ENCODE measurements around the gene ATP9B.

Gene ATP9B

GRCh38 chr18:79337620-79338019 is 268.4 kb downstream of the ATP9B start:
- ATAC-seq, result no peak
- TF ChIP-seq ZFP30 (CRISPR knock-in tag; IDR thresholded peaks at IDR 0.05) (no peak), RARB (CRISPR knock-in tag; IDR thresholded peaks at IDR 0.05) (no peak), CSDC2 (CRISPR knock-in tag; IDR thresholded peaks at IDR 0.05) (no peak), ZC3H10 (CRISPR knock-in tag; IDR thresholded peaks at IDR 0.05) (no peak), TOX (CRISPR knock-in tag; IDR thresholded peaks at IDR 0.05; ENCODE audit: borderline replicate concordance) (no peak), ZNF70 (CRISPR knock-in tag; IDR thresholded peaks at IDR 0.05) (no peak), PPARA (CRISPR knock-in tag; IDR thresholded peaks at IDR 0.05; ENCODE audit: borderline replicate concordance) (no peak), ISL1 (CRISPR knock-in tag; IDR thresholded peaks at IDR 0.05) (no peak)
- TF ChIP-seq, protein P1, sequence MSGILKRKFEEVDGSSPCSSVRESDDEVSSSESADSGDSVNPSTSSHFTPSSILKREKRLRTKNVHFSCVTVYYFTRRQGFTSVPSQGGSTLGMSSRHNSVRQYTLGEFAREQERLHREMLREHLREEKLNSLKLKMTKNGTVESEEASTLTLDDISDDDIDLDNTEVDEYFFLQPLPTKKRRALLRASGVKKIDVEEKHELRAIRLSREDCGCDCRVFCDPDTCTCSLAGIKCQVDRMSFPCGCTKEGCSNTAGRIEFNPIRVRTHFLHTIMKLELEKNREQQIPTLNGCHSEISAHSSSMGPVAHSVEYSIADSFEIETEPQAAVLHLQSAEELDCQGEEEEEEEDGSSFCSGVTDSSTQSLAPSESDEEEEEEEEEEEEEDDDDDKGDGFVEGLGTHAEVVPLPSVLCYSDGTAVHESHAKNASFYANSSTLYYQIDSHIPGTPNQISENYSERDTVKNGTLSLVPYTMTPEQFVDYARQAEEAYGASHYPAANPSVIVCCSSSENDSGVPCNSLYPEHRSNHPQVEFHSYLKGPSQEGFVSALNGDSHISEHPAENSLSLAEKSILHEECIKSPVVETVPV (CRISPR knock-in tag; IDR thresholded peaks at IDR 0.05), result no peak

DNA sequence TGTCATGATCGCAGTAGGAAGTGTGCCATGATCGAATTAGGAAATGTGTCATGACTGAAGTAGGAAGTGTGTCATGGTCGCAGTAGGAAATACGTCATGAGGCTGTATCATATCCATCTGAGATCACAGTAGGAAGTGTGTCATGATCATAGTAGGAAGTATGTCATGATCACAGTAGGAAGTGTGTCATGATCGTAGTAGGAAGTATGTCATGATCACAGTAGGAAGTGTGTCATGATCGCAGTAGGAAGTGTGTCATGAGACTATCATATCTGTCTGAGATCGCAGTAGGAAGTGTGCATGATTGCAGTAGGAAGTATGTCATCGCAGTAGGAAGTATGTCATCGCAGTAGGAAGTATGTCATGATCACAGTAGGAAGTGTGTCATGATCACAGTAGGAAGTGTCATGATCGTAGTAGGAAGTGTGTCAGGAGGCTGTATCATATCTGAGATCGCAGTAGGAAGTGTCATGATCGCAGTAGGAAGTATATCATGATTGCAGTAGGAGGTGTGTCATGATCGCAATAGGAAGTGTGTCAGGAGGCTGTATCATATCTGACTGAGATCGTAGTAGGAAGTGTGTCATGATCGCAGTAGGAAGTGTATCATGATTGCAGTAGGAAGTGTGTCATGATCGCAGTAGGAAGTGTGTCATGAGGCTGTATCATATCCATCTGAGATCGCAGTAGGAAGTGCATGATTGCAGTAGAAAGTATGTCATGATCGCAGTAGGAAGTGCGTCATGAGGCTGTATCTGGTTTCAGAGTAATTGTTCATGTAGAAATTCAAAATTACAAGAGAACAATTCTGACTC is 270.1 kb downstream of the ATP9B start:
- no peak for ATAC-seq
- TF ChIP-seq ZNF8 (CRISPR knock-in tag; IDR thresholded peaks at IDR 0.05), result no peak
- no peak for TF ChIP-seq ZC3H10 (CRISPR knock-in tag; IDR thresholded peaks at IDR 0.05)
- no peak for TF ChIP-seq CSDC2 (CRISPR knock-in tag; IDR thresholded peaks at IDR 0.05)
- TF ChIP-seq ZNF70 (CRISPR knock-in tag; IDR thresholded peaks at IDR 0.05), result no peak
- no peak for TF ChIP-seq PPARA (CRISPR knock-in tag; IDR thresholded peaks at IDR 0.05; ENCODE audit: borderline replicate concordance)
- no peak for TF ChIP-seq ZFP3 (CRISPR knock-in tag; IDR thresholded peaks at IDR 0.05)
- TF ChIP-seq ARNTL (CRISPR knock-in tag; IDR thresholded peaks at IDR 0.05; ENCODE audit: borderline replicate concordance, low read depth), result no peak
- TF ChIP-seq, protein P2, sequence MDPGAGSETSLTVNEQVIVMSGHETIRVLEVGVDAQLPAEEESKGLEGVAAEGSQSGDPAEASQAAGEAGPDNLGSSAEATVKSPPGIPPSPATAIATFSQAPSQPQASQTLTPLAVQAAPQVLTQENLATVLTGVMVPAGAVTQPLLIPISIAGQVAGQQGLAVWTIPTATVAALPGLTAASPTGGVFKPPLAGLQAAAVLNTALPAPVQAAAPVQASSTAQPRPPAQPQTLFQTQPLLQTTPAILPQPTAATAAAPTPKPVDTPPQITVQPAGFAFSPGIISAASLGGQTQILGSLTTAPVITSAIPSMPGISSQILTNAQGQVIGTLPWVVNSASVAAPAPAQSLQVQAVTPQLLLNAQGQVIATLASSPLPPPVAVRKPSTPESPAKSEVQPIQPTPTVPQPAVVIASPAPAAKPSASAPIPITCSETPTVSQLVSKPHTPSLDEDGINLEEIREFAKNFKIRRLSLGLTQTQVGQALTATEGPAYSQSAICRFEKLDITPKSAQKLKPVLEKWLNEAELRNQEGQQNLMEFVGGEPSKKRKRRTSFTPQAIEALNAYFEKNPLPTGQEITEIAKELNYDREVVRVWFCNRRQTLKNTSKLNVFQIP (CRISPR knock-in tag; IDR thresholded peaks at IDR 0.05; ENCODE audit: borderline replicate concordance, low read depth), result no peak
- TF ChIP-seq, protein P3, sequence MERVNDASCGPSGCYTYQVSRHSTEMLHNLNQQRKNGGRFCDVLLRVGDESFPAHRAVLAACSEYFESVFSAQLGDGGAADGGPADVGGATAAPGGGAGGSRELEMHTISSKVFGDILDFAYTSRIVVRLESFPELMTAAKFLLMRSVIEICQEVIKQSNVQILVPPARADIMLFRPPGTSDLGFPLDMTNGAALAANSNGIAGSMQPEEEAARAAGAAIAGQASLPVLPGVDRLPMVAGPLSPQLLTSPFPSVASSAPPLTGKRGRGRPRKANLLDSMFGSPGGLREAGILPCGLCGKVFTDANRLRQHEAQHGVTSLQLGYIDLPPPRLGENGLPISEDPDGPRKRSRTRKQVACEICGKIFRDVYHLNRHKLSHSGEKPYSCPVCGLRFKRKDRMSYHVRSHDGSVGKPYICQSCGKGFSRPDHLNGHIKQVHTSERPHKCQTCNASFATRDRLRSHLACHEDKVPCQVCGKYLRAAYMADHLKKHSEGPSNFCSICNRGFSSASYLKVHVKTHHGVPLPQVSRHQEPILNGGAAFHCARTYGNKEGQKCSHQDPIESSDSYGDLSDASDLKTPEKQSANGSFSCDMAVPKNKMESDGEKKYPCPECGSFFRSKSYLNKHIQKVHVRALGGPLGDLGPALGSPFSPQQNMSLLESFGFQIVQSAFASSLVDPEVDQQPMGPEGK (CRISPR knock-in tag; IDR thresholded peaks at IDR 0.05; ENCODE audit: borderline replicate concordance), result no peak
- no peak for TF ChIP-seq BACH2 (CRISPR knock-in tag; IDR thresholded peaks at IDR 0.05; ENCODE audit: borderline replicate concordance)
- no peak for TF ChIP-seq ESRRG (CRISPR knock-in tag; IDR thresholded peaks at IDR 0.05)
- TF ChIP-seq, protein P4, sequence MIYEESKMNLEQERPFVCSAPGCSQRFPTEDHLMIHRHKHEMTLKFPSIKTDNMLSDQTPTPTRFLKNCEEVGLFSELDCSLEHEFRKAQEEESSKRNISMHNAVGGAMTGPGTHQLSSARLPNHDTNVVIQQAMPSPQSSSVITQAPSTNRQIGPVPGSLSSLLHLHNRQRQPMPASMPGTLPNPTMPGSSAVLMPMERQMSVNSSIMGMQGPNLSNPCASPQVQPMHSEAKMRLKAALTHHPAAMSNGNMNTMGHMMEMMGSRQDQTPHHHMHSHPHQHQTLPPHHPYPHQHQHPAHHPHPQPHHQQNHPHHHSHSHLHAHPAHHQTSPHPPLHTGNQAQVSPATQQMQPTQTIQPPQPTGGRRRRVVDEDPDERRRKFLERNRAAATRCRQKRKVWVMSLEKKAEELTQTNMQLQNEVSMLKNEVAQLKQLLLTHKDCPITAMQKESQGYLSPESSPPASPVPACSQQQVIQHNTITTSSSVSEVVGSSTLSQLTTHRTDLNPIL (CRISPR knock-in tag; IDR thresholded peaks at IDR 0.05; ENCODE audit: low read depth), result no peak
- TF ChIP-seq OSR1 (CRISPR knock-in tag; IDR thresholded peaks at IDR 0.05), result no peak

DNA sequence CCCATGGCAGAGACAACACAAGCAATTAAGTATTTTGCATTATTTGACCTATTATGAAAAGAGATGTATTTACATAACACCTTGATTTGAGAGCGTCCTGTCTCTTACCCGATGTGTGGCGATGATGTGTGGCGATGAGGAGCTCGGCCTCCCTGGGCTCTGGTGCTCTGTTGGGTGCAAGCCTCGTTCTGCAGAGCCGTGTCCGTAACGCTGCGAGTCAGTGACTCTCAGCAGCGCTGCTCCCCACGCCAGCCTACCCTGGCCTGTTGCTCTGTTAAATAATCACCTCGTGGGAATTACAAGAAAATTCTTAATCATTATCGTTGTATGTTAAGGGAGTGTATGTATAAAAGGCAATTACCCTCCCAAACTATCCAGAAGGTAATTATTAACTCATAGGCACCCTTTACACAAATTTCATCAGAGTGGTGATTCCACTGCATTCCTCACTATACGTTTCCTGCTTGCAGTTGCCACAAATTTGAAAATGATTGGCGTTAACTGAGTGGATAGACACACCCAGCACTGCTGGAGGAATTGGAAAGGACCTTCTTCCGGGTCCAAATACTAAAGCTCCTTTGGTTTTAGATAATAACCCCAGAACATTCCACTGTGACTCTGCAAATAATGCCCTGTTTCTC is 274.5 kb downstream of the ATP9B start:
- ATAC-seq, result no peak
- TF ChIP-seq SNAI2 (CRISPR knock-in tag; IDR thresholded peaks at IDR 0.05) (no peak), ZFP30 (CRISPR knock-in tag; IDR thresholded peaks at IDR 0.05) (no peak), ZNF565 (CRISPR knock-in tag; conservative IDR thresholded peaks at IDR 0.05; ENCODE audit: low read depth) (no peak), ZNF70 (CRISPR knock-in tag; IDR thresholded peaks at IDR 0.05) (no peak), BACH2 (CRISPR knock-in tag; IDR thresholded peaks at IDR 0.05; ENCODE audit: borderline replicate concordance) (no peak), ISL1 (CRISPR knock-in tag; IDR thresholded peaks at IDR 0.05) (no peak), ARNTL (CRISPR knock-in tag; IDR thresholded peaks at IDR 0.05; ENCODE audit: borderline replicate concordance, low read depth) (no peak), PPARA (CRISPR knock-in tag; IDR thresholded peaks at IDR 0.05; ENCODE audit: borderline replicate concordance) (no peak), TOX (CRISPR knock-in tag; IDR thresholded peaks at IDR 0.05; ENCODE audit: borderline replicate concordance) (no peak), ZNF8 (CRISPR knock-in tag; IDR thresholded peaks at IDR 0.05) (no peak), ESRRG (CRISPR knock-in tag; IDR thresholded peaks at IDR 0.05) (no peak), RARB (CRISPR knock-in tag; IDR thresholded peaks at IDR 0.05) (no peak)
- TF ChIP-seq, protein P2 (CRISPR knock-in tag; IDR thresholded peaks at IDR 0.05; ENCODE audit: borderline replicate concordance, low read depth), result no peak
- TF ChIP-seq, protein P3 (CRISPR knock-in tag; IDR thresholded peaks at IDR 0.05; ENCODE audit: borderline replicate concordance), result no peak
- TF ChIP-seq, protein P1 (CRISPR knock-in tag; IDR thresholded peaks at IDR 0.05), result no peak
- TF ChIP-seq, protein P4 (CRISPR knock-in tag; IDR thresholded peaks at IDR 0.05; ENCODE audit: low read depth), result no peak
